Hepatocyte (in vitro differentiated cells): ENCODE results near the gene POU3F1.

Experiments
- CTCF ChIP-seq: fragments of 200-600 bp; sonication (generic); IDR thresholded peaks from 2 replicates; pipeline ENCODE4 v1.5.1; 2016; ENCODE audit warnings: antibody characterized with exemption, mild to moderate bottlenecking; ENCODE audit not compliant: poor library complexity
- EZH2 ChIP-seq: fragments of 200-600 bp; sonication (generic); IDR thresholded peaks from 2 replicates; pipeline ENCODE4 v1.6.1; 2016; ENCODE audit warnings: antibody characterized with exemption, mild to moderate bottlenecking, borderline replicate concordance
- EZH2phosphoT487 ChIP-seq: fragments of 200-600 bp; sonication (generic); IDR thresholded peaks from one replicate; pipeline ENCODE4 v1.6.1; 2018; ENCODE audit warnings: antibody characterized with exemption, mild to moderate bottlenecking, low read depth, moderate library complexity; ENCODE audit not compliant: unreplicated experiment, severe bottlenecking

GRCh38 chr1:38052750-38053415 lies 6.3 kb upstream of the POU3F1 start:
- no peak for TF ChIP-seq CTCF
- no peak for TF ChIP-seq EZH2phosphoT487
- no peak for TF ChIP-seq EZH2
